HFFc6 (cell line): ENCODE data around the gene TMEM237. TPM values are rescaled to one million over a fixed set of nuclear protein-coding genes. Genes with fewer than 3 reads are reported as not detected.

Experiments
- DNase-seq: peaks from one replicate; pipeline ENCODE4 v3.0.0-alpha.2; 2018
- H3K27ac Mint-ChIP-seq: 2 replicates; pipeline ENCODE4 v1.8.0; 2020; ENCODE audit warnings: mild to moderate bottlenecking, mixed read lengths
- H3K27me3 Mint-ChIP-seq: 2 replicates; pipeline ENCODE4 v1.8.0; 2021; ENCODE audit warnings: mild to moderate bottlenecking, moderate library complexity, mixed read lengths; ENCODE audit not compliant: insufficient read depth
- H3K36me3 Mint-ChIP-seq: 2 replicates; pipeline ENCODE4 v1.8.0; 2021; ENCODE audit warnings: low read depth, mixed read lengths
- H3K4me1 Mint-ChIP-seq: 2 replicates; pipeline ENCODE4 v1.8.0; 2020; ENCODE audit warnings: low read depth, mixed read lengths
- H3K4me3 Mint-ChIP-seq: 2 replicates; pipeline ENCODE4 v1.8.0; 2020; ENCODE audit warnings: mild to moderate bottlenecking, moderate library complexity, mixed read lengths
- H3K9me3 Mint-ChIP-seq: 2 replicates; pipeline ENCODE4 v1.8.0; 2020; ENCODE audit warnings: mild to moderate bottlenecking, mixed read lengths
- CTCF ChIP-seq: fragments of 200-600 bp; sonication (generic); IDR thresholded peaks from 2 replicates; pipeline ENCODE4 v1.5.0; 2021; ENCODE audit warnings: antibody characterized with exemption, mild to moderate bottlenecking
- total RNA-seq, 6 experiments: library from RNA; stranded (reverse); fragmentation: NEBNext Ultra II Directional; extraction: Animal tissue kit (Norgen Biotek cat#: 25700); gene quantifications; 2 replicates in 1 of 6; 3 replicates in 5 of 6; pipeline ENCODE4 v1.2.3, GENCODE V29; 2021

TMEM237 gene
- total RNA-seq, 6 experiments from 2014 or later = 76.2 to 96.5 (median 83.3) TPM

DNA sequence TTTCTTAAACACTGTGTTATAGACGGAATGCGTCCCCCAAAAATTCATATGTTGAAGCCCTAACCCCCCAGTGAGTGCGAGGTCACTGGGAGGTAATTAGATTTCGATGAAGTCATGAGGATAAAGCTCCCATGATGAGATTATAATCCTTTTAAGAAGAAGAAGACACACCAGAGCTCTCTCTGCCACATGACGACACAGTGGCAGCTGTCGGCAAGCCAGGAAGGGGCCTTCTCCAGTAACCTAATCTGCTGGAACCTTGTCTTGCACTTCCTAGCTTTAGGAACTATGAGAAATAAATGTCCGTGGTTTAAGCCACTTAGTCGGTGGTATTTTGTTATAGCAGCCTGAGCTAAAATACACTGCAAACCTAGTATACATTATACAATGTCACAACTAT lies 12.3 kb downstream of the TMEM237 start:
- no peaks in the 10 kb centered on the region for H3K27me3 Mint-ChIP-seq
- no peak for TF ChIP-seq CTCF
- no peak overlapping the region for H3K27ac Mint-ChIP-seq

GRCh38 chr2:201630577-201630976 lies 12.7 kb downstream of the TMEM237 start:
- H3K27ac Mint-ChIP-seq = no peak overlapping the region
- no peaks in the 10 kb centered on the region for H3K9me3 Mint-ChIP-seq
- DNase-seq = no peak
- no peaks in the 10 kb centered on the region for H3K27me3 Mint-ChIP-seq
- H3K4me1 Mint-ChIP-seq = peaks cover 21% of the 10 kb centered on the region
- H3K4me3 Mint-ChIP-seq = no peak overlapping the region
- H3K36me3 Mint-ChIP-seq = peaks cover 28% of the 10 kb centered on the region
- no peak for TF ChIP-seq CTCF

More for the DNA sequence above, 12.3 kb downstream of the TMEM237 start:
- H3K4me1 Mint-ChIP-seq = peaks cover 21% of the 10 kb centered on the region
- H3K9me3 Mint-ChIP-seq = no peaks in the 10 kb centered on the region
- no peak for DNase-seq
- no peak overlapping the region for H3K4me3 Mint-ChIP-seq
- peaks cover 29% of the 10 kb centered on the region for H3K36me3 Mint-ChIP-seq

GRCh38 chr2:201628545-201628944 lies 14.8 kb downstream of the TMEM237 start:
- H3K36me3 Mint-ChIP-seq = peaks cover 23% of the 10 kb centered on the region
- no peak for TF ChIP-seq CTCF
- peak; percentile 45 for DNase-seq
- H3K9me3 Mint-ChIP-seq = no peaks in the 10 kb centered on the region
- H3K4me1 Mint-ChIP-seq = peaks cover 14% of the 10 kb centered on the region
- H3K27me3 Mint-ChIP-seq = no peaks in the 10 kb centered on the region
- no peak overlapping the region for H3K4me3 Mint-ChIP-seq
- H3K27ac Mint-ChIP-seq = peak overlapping the region; percentile 25; the same call in 1 of the 2 replicates

- Mint-ChIP-seq H3K4me3 (no peak overlapping the region), H3K9me3 (no peaks in the 10 kb centered on the region), H3K36me3 (peaks cover 32% of the 10 kb centered on the region), H3K27me3 (no peaks in the 10 kb centered on the region; the same call in 1 of the 2 replicates), H3K27ac (no peak overlapping the region), H3K4me1 (peaks cover 28% of the 10 kb centered on the region)
- DNase-seq = no peak
- no peak for TF ChIP-seq CTCF
Measured at GRCh38 chr2:201622306-201622970, 20.9 kb downstream of the TMEM237 start.

GRCh38 chr2:201621293-201621999 lies 21.9 kb downstream of the TMEM237 start:
- DNase-seq = no peak
- peaks cover 28% of the 10 kb centered on the region for H3K4me1 Mint-ChIP-seq
- no peak overlapping the region for H3K4me3 Mint-ChIP-seq
- no peaks in the 10 kb centered on the region; the same call in 1 of the 2 replicates for H3K27me3 Mint-ChIP-seq
- peaks cover 29% of the 10 kb centered on the region for H3K36me3 Mint-ChIP-seq
- H3K9me3 Mint-ChIP-seq = no peaks in the 10 kb centered on the region
- TF ChIP-seq CTCF = no peak
- H3K27ac Mint-ChIP-seq = peak overlapping the region; percentile 17
